ENCODE data around the gene LDB1. TPM values are rescaled to one million over a fixed set of nuclear protein-coding genes. Genes with fewer than 3 reads are reported as not detected.
A peak's percentile ranks its signal among the peaks of the same experiment; 100 is the strongest.

The LDB1 gene, protein sequence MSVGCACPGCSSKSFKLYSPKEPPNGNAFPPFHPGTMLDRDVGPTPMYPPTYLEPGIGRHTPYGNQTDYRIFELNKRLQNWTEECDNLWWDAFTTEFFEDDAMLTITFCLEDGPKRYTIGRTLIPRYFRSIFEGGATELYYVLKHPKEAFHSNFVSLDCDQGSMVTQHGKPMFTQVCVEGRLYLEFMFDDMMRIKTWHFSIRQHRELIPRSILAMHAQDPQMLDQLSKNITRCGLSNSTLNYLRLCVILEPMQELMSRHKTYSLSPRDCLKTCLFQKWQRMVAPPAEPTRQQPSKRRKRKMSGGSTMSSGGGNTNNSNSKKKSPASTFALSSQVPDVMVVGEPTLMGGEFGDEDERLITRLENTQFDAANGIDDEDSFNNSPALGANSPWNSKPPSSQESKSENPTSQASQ
- 153 TPM for polyA plus RNA-seq (2013, experiment 1 of 4)
- 154 TPM for polyA plus RNA-seq (2013, experiment 2 of 4)
- polyA plus RNA-seq (2013, experiment 3 of 4): 123 TPM
- 130 TPM for polyA plus RNA-seq (2013, experiment 4 of 4)

DNA sequence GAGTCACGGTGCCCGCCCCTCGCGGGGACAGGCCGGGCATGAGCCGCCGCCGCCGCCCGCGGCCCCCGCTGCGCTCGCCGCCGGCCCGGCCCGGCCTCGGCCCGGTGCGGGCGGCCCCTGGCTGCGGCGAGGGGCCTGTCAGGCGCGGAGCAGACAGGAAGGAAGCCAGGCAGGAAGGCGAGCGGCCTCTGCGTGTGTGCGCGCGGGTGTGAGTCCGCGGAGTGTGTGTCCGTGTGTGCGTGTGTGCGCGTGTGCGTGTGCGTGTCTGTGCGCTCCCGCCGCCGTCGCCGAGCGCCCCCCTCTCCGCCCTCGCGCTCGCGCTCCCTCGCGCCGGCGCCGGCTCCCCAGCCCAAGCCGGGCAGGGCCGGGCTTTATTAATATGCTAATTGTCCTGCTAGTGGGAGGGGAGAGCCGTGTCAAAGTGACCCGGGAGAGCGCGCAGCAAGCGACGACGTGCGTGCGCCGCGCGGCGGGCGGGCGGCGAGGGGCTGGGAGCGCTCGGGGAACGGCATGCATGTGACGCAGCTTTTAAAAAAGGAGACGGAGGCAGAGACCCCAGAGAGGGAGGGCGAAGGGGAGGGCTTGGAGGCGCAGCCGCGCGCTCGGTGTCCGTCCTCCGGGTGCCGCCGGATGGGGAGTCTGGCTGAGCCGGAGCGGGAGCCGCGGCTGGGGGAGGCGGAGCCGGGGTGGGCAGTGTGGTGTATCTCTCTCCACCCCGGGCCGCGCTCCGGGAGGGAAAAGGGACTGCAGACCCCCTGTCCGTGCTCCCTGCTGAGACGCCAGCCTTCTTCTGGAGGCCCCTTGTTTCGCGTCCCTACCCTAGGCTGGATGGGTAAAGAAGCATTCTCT is at the start of gene LDB1:
Gene LDB1 (minus strand): TSS at position 227 of the 849 bp plus-strand sequence. CDS start 258 bp downstream, outside the sequence.
- Histone ChIP-seq H3K9me3 (ENCODE audit: control insufficient read depth, low read length) (no peaks in the 10 kb centered on the region), H3K27me3 (ENCODE audit: control insufficient read depth, insufficient read depth, low read length, poor library complexity, severe bottlenecking) (no peaks in the 10 kb centered on the region), H3K27ac (ENCODE audit: insufficient read depth, low read depth, low read length, poor library complexity, severe bottlenecking) (peak within 1 kb of the TSS; percentile 97), H3K4me1 (ENCODE audit: control insufficient read depth, insufficient read depth, low read length) (peaks cover 55% of the 10 kb centered on the region), H3K4me3 (ENCODE audit: insufficient read depth, low read depth, low read length) (peak within 1 kb of the TSS; percentile 83), H3K36me3 (ENCODE audit: control insufficient read depth, insufficient read depth, low read length) (no peaks in the 10 kb centered on the region)
- WGBS, 2 experiments: 0 to 1% methylated on average over 104 of the region's 104 CpGs

DNA sequence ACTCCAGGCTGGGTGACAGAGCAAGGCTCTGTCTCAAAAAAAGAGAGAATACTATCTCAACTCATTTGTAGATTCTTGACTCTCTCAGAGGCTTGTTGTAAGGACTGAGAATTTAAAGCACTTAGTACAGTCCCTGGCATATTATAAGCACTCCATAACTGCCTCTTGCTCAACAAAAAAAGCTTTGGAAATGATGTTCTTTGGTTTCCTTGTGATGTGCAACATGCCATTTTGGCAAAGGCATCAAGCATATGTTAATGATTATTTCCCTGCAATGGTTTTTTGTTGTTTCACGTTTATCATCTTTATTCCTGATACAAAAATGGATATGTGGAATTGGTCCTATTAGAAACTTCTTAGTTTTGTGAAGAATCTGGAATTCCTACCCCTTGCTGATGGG is 47.7 kb upstream of the LDB1 start:
- H3K27ac ChIP-seq (ENCODE audit: insufficient read depth, low read depth, low read length, poor library complexity, severe bottlenecking): no peak overlapping the region
- no peaks in the 10 kb centered on the region for H3K9me3 ChIP-seq (ENCODE audit: control insufficient read depth, low read length)
- no peak overlapping the region for H3K4me3 ChIP-seq (ENCODE audit: insufficient read depth, low read depth, low read length)
- H3K36me3 ChIP-seq (ENCODE audit: control insufficient read depth, insufficient read depth, low read length): no peaks in the 10 kb centered on the region
- H3K4me1 ChIP-seq (ENCODE audit: control insufficient read depth, insufficient read depth, low read length): no peaks in the 10 kb centered on the region
- 100% methylated on average over 1 of the region's 1 CpG; no CpG with 5 or more reads in 1 of the 2 experiments for WGBS, 2 experiments
- no peaks in the 10 kb centered on the region for H3K27me3 ChIP-seq (ENCODE audit: control insufficient read depth, insufficient read depth, low read length, poor library complexity, severe bottlenecking)

DNA sequence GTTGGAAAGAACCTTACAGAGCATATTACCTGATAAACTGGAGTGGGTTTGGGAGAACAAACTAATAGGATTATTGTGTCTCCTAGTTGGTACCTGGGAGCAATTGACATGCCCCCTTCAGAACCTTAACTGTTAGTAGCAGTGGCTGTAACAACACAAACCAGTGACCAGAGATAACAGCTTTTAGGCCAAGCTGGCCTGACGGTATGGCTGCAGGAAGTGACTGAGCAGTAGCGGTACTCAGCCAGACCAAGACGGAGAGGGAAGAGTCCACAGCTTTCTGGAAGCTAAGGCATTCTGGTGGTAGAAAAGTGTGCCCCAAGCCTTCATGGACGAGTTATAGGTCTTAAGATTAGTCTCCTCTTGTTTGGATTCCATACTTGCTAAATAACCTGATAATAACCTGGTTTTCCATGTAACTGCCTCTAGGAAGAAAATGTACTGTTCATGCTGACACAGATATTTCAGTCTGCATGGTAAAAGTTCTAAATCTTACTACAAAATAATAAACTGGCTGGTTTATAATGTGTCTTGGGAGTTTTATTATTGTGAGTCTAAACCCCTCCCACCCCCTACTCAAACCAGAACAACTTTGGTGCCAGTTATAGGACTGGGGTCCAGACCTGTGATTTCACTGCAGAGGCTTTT is 43.3 kb upstream of the LDB1 start:
- Histone ChIP-seq H3K36me3 (ENCODE audit: control insufficient read depth, insufficient read depth, low read length) (peaks cover 31% of the 10 kb centered on the region), H3K4me3 (ENCODE audit: insufficient read depth, low read depth, low read length) (no peak overlapping the region), H3K27ac (ENCODE audit: insufficient read depth, low read depth, low read length, poor library complexity, severe bottlenecking) (no peak overlapping the region), H3K4me1 (ENCODE audit: control insufficient read depth, insufficient read depth, low read length) (no peaks in the 10 kb centered on the region), H3K27me3 (ENCODE audit: control insufficient read depth, insufficient read depth, low read length, poor library complexity, severe bottlenecking) (no peaks in the 10 kb centered on the region), H3K9me3 (ENCODE audit: control insufficient read depth, low read length) (no peaks in the 10 kb centered on the region)
- WGBS, 2 experiments: 91 to 95% methylated on average over 4 of the region's 4 CpGs

DNA sequence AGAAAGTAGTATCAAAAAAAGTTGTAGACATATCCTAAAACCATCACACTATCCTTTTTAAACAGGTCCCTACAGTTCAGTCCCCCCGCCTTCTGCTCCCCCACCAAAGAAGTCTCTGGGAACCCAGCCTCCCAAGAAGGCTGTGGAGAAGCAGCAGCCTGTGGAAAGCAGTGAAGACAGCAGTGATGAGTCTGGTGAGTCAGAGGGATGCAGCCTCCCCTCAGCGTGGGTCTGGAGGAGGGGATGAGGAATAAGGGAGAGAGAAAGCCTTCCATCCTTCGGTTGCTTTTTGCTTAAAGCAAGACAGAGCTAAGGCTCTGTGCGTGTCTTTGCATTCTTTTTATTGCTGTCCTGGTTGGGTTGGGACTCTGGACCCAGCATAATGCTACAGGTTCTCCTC is 39.7 kb upstream of the LDB1 start:
- WGBS, 2 experiments: 92 to 94% methylated on average over 4 of the region's 4 CpGs
- Histone ChIP-seq H3K27me3 (ENCODE audit: control insufficient read depth, insufficient read depth, low read length, poor library complexity, severe bottlenecking) (no peaks in the 10 kb centered on the region), H3K27ac (ENCODE audit: insufficient read depth, low read depth, low read length, poor library complexity, severe bottlenecking) (no peak overlapping the region), H3K36me3 (ENCODE audit: control insufficient read depth, insufficient read depth, low read length) (peaks cover 55% of the 10 kb centered on the region), H3K4me1 (ENCODE audit: control insufficient read depth, insufficient read depth, low read length) (no peaks in the 10 kb centered on the region), H3K9me3 (ENCODE audit: control insufficient read depth, low read length) (no peaks in the 10 kb centered on the region), H3K4me3 (ENCODE audit: insufficient read depth, low read depth, low read length) (no peak overlapping the region)

DNA sequence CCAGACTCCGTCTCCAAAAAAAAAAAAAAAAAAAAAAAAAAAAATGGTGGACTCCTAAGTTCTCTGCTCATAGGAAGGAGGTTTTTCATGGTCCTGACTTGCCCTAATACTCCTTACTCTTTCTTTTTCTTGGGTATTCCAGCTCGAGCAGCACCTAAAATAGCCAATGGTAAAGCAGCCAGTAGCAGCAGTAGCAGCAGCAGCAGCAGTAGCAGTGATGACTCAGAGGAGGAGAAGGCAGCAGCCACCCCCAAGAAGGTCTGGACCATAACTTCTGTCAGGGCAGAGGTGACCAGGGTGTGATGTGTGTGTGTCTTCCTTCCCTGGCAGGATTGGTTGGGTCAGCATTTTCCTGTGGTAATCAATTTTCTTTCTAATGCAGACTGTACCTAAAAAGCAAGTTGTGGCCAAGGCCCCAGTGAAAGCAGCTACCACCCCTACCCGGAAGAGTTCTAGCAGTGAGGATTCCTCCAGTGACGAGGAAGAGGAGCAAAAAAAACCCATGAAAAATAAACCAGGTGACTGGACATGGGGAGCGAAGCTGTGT is 39.0 kb upstream of the LDB1 start:
- Histone ChIP-seq H3K27ac (ENCODE audit: insufficient read depth, low read depth, low read length, poor library complexity, severe bottlenecking) (no peak overlapping the region), H3K4me3 (ENCODE audit: insufficient read depth, low read depth, low read length) (no peak overlapping the region), H3K36me3 (ENCODE audit: control insufficient read depth, insufficient read depth, low read length) (peaks cover 55% of the 10 kb centered on the region), H3K4me1 (ENCODE audit: control insufficient read depth, insufficient read depth, low read length) (no peaks in the 10 kb centered on the region), H3K9me3 (ENCODE audit: control insufficient read depth, low read length) (no peaks in the 10 kb centered on the region), H3K27me3 (ENCODE audit: control insufficient read depth, insufficient read depth, low read length, poor library complexity, severe bottlenecking) (no peaks in the 10 kb centered on the region)
- WGBS, 2 experiments: 94 to 98% methylated on average over 5 of the region's 5 CpGs

DNA sequence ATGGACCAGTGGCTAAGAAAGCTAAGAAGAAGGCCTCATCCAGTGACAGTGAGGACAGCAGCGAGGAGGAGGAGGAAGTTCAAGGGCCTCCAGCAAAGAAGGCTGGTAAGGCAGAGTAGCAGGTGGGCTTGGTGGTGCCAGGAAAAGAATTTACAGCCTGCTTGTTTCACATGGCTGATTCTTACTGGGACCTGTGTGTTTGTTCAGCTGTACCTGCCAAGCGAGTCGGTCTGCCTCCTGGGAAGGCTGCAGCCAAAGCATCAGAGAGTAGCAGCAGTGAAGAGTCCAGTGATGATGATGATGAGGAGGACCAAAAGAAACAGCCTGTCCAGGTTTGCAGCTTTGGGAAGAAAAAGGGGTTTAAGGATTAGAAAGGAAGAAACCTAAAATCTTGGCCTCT is 37.1 kb upstream of the LDB1 start:
- H3K36me3 ChIP-seq (ENCODE audit: control insufficient read depth, insufficient read depth, low read length): peaks cover 55% of the 10 kb centered on the region
- no peaks in the 10 kb centered on the region for H3K27me3 ChIP-seq (ENCODE audit: control insufficient read depth, insufficient read depth, low read length, poor library complexity, severe bottlenecking)
- H3K4me1 ChIP-seq (ENCODE audit: control insufficient read depth, insufficient read depth, low read length): peaks cover 5% of the 10 kb centered on the region
- H3K4me3 ChIP-seq (ENCODE audit: insufficient read depth, low read depth, low read length): no peak overlapping the region
- 97 to 98% methylated on average over 3 of the region's 3 CpGs for WGBS, 2 experiments
- H3K27ac ChIP-seq (ENCODE audit: insufficient read depth, low read depth, low read length, poor library complexity, severe bottlenecking): no peak overlapping the region
- no peaks in the 10 kb centered on the region for H3K9me3 ChIP-seq (ENCODE audit: control insufficient read depth, low read length)

DNA sequence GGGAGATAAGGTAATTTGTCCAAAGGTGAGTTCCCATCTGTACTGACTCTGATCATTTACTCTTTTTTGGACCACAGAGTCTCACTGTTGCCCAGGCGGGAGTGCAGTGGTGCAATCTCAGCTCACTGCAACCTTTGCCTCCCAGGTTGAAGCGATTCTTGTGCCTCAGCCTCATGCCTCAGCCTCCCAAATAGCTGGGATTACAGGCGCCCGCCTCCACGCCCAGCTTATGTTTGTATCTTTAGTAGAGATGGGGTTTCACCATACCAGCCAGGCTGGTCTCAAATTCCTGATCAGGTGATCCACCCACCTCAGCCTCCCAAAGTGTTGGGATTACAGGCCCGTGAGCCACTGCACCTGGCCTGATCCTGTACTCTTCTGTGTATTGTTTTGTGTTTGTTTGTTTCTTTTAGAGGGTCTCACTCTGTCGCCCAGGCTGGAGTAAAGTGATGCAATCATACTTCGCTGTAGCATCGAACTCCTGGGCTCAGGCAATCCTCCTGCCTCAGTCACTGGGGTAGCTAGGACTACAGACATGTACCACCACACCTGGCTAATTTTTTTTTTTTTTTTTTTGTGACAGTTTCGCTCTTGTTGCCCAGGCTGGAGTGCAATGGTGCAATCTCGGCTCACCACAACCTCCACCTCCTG is 34.4 kb upstream of the LDB1 start:
- WGBS, 2 experiments: 93 to 96% methylated on average over 11 of the region's 11 CpGs
- Histone ChIP-seq H3K27me3 (ENCODE audit: control insufficient read depth, insufficient read depth, low read length, poor library complexity, severe bottlenecking) (no peaks in the 10 kb centered on the region), H3K36me3 (ENCODE audit: control insufficient read depth, insufficient read depth, low read length) (peaks cover 40% of the 10 kb centered on the region), H3K4me3 (ENCODE audit: insufficient read depth, low read depth, low read length) (no peak overlapping the region), H3K4me1 (ENCODE audit: control insufficient read depth, insufficient read depth, low read length) (peaks cover 12% of the 10 kb centered on the region), H3K27ac (ENCODE audit: insufficient read depth, low read depth, low read length, poor library complexity, severe bottlenecking) (no peak overlapping the region), H3K9me3 (ENCODE audit: control insufficient read depth, low read length) (no peaks in the 10 kb centered on the region)

DNA sequence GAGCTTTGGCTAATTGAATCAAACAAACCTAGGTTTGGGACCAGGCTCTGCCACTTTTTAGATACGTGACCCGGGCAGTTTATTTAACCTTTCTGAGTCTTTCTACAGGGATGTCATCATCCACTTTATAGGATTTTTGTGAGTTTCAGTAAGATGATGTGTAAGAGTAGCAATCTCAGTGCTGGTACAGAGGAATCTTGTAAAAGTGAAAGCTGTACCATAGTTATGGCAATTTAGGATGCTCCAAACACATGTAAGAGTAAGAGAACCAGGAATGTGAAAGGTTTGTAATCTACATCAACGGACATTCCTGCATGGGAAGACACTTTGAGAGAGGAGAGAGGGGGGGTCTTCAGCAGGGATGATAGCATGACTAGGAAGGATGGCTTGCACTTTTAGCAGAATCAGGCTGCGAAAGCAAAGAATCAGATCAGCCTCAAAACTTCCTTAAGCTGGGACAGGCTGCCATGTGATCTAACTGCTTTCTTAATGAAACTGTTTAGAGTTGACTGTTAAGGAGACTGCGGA is 33.0 kb upstream of the LDB1 start:
- Histone ChIP-seq H3K27ac (ENCODE audit: insufficient read depth, low read depth, low read length, poor library complexity, severe bottlenecking) (no peak overlapping the region), H3K36me3 (ENCODE audit: control insufficient read depth, insufficient read depth, low read length) (peaks cover 37% of the 10 kb centered on the region), H3K4me3 (ENCODE audit: insufficient read depth, low read depth, low read length) (peak overlapping the region; percentile 86), H3K27me3 (ENCODE audit: control insufficient read depth, insufficient read depth, low read length, poor library complexity, severe bottlenecking) (no peaks in the 10 kb centered on the region), H3K4me1 (ENCODE audit: control insufficient read depth, insufficient read depth, low read length) (peaks cover 12% of the 10 kb centered on the region), H3K9me3 (ENCODE audit: control insufficient read depth, low read length) (no peaks in the 10 kb centered on the region)
- 46 to 47% methylated on average over 5 of the region's 5 CpGs for WGBS, 2 experiments

DNA sequence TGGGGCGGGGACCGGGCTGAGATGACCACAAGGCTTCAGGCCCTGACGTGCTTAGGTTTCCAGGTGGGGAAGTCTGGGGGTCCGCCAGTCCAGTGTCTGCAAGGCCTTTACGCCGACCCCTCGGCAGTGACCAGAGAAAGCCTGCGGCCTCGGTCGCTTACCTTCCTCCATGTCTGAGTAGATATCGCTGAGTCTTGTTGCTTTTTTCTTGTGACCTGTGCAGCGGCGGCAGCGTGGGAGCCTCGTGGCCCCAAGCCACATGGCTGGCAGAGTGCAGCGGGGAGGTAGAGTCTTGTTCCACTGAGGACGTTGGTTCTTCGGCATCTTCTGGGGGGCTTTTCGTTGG is 32.4 kb upstream of the LDB1 start:
- H3K36me3 ChIP-seq (ENCODE audit: control insufficient read depth, insufficient read depth, low read length): peaks cover 33% of the 10 kb centered on the region
- H3K27me3 ChIP-seq (ENCODE audit: control insufficient read depth, insufficient read depth, low read length, poor library complexity, severe bottlenecking): no peaks in the 10 kb centered on the region
- peak overlapping the region; percentile 76 for H3K27ac ChIP-seq (ENCODE audit: insufficient read depth, low read depth, low read length, poor library complexity, severe bottlenecking)
- peak overlapping the region; percentile 86 for H3K4me3 ChIP-seq (ENCODE audit: insufficient read depth, low read depth, low read length)
- H3K4me1 ChIP-seq (ENCODE audit: control insufficient read depth, insufficient read depth, low read length): peaks cover 12% of the 10 kb centered on the region
- no peaks in the 10 kb centered on the region for H3K9me3 ChIP-seq (ENCODE audit: control insufficient read depth, low read length)
- 0 to 1% methylated on average over 19 of the region's 19 CpGs for WGBS, 2 experiments

Data from ectodermal cell (in vitro differentiated cells).